Activated T-cell treated with anti-CD3 and anti-CD28 coated beads, Interleukin-2, amount 50 U/mL, for 24 hours (primary cell): ENCODE results near the gene COX7A1.

Source experiments
- DNase-seq: peaks from one replicate; pipeline ENCODE4 v3.0.0-alpha.2; 2020
- H3K27ac Mint-ChIP-seq: 2 replicates; pipeline ENCODE4 v1.8.0; 2020; ENCODE audit warnings: mild to moderate bottlenecking, mixed read lengths
- H3K27me3 Mint-ChIP-seq: 2 replicates; pipeline ENCODE4 v1.8.0; 2020; ENCODE audit warnings: mixed read lengths
- H3K36me3 Mint-ChIP-seq: 2 replicates; pipeline ENCODE4 v1.8.0; 2020; ENCODE audit warnings: low read depth, mixed read lengths
- H3K4me1 Mint-ChIP-seq: 2 replicates; pipeline ENCODE4 v1.8.0; 2020; ENCODE audit warnings: low read depth, mixed read lengths
- H3K4me3 Mint-ChIP-seq: 2 replicates; pipeline ENCODE4 v1.8.0; 2020; ENCODE audit warnings: mild to moderate bottlenecking, moderate library complexity, mixed read lengths
- H3K9me3 Mint-ChIP-seq: 2 replicates; pipeline ENCODE4 v1.8.0; 2020; ENCODE audit warnings: mixed read lengths

Gene COX7A1

GRCh38 chr19:36128392-36128736 is 23.9 kb downstream of the COX7A1 start:
- H3K27ac Mint-ChIP-seq = peak overlapping the region; percentile 95
- peak overlapping the region; percentile 77 for H3K4me3 Mint-ChIP-seq
- no peak for DNase-seq
- H3K36me3 Mint-ChIP-seq = peaks cover 33% of the 10 kb centered on the region
- H3K9me3 Mint-ChIP-seq = no peaks in the 10 kb centered on the region
- H3K27me3 Mint-ChIP-seq = no peaks in the 10 kb centered on the region
- H3K4me1 Mint-ChIP-seq = peaks cover 34% of the 10 kb centered on the region

DNA sequence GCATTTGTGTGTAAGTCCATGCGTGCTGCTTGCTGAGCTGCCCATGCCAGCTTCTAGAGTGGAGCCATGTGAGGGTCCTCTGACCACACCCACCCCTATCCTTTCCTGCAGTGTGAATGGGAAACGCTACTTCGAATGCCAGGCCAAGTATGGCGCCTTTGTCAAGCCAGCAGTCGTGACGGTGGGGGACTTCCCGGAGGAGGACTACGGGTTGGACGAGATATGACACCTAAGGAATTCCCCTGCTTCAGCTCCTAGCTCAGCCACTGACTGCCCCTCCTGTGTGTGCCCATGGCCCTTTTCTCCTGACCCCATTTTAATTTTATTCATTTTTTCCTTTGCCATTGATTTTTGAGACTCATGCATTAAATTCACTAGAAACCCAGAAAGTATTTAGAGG is 26.7 kb downstream of the COX7A1 start:
- no peak overlapping the region for H3K4me3 Mint-ChIP-seq
- peaks cover 20% of the 10 kb centered on the region for H3K4me1 Mint-ChIP-seq
- H3K36me3 Mint-ChIP-seq = peaks cover 56% of the 10 kb centered on the region
- DNase-seq = no peak
- peak overlapping the region; percentile 53 for H3K27ac Mint-ChIP-seq
- H3K9me3 Mint-ChIP-seq = no peaks in the 10 kb centered on the region
- H3K27me3 Mint-ChIP-seq = no peaks in the 10 kb centered on the region

DNA sequence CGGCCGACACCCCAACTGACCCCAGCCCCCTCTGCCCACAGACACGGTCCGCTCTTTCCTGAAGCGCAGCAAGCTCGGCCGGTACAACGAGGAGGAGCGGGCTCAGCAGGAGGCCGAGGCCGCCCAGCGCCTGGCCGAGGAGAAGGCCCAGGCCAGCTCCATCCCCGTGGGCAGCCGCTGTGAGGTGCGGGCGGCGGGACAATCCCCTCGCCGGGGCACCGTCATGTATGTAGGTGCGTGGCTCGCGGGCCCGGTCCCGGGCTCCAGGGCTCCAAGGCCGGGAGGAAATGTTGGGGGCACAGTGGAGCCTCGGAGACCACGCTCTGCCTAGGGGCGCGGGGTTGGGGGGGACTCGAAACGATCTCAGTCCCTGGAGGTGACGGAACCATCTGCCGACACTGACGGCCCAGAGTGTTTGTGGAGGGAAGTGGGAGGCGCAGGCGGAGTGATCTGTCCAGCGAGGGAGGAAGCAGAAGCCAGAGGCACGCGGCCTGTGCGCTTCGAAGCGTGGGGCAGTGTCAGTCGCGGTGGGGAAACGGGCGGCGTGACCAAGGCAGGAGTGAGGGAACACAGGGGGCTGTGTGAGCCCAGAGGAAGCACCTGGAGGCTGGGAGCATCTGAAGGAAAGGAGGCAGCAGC is 30.6 kb downstream of the COX7A1 start:
- Mint-ChIP-seq H3K4me3 (no peak overlapping the region), H3K4me1 (peaks cover 28% of the 10 kb centered on the region), H3K36me3 (peaks cover 88% of the 10 kb centered on the region), H3K27ac (peak overlapping the region; percentile 63), H3K9me3 (no peaks in the 10 kb centered on the region), H3K27me3 (no peaks in the 10 kb centered on the region)
- DNase-seq = no peak

DNA sequence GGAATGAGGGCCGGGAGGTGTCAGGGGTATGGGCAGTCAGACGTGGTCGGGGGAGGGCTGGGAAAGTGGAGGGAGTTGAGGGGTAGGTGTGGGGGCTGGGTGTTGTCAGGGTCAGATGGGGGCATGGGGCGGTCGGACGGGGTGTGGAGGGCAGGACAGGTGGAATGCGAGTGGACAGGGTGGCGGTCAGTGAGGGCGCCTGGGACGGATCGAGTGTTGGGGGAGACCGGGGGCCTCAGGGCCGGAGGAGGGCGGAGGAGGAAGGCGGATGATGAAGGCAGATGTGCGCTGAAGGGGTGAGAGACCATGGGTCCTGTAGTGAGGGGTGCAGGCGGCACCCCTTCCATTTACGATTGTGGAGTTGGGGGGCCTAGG is 31.3 kb downstream of the COX7A1 start:
- peaks cover 92% of the 10 kb centered on the region for H3K36me3 Mint-ChIP-seq
- H3K9me3 Mint-ChIP-seq = no peaks in the 10 kb centered on the region
- peaks cover 34% of the 10 kb centered on the region for H3K4me1 Mint-ChIP-seq
- no peak for DNase-seq
- H3K4me3 Mint-ChIP-seq = no peak overlapping the region
- no peak overlapping the region for H3K27ac Mint-ChIP-seq
- no peaks in the 10 kb centered on the region for H3K27me3 Mint-ChIP-seq

- Mint-ChIP-seq H3K4me1 (peaks cover 29% of the 10 kb centered on the region), H3K36me3 (peaks cover 89% of the 10 kb centered on the region), H3K9me3 (no peaks in the 10 kb centered on the region), H3K4me3 (no peak overlapping the region), H3K27ac (no peak overlapping the region), H3K27me3 (no peaks in the 10 kb centered on the region)
- DNase-seq = no peak
These were observed 31.9 kb downstream of the COX7A1 start for GRCh38 chr19:36120092-36120983.

DNA sequence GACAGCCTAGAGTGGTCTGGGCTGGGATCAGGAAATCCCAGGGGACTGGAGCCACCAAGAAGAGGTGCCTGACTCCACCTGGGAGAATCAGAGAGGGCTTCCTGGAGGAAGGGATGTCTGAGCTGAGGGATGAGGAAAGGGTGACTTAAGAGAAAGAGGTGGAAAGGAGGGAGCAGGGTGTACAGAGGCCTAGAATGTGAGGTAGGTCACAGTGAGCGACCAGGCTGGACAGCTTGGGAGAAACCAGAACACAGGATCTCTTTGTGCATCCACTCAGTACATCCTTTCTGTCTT is 36.0 kb downstream of the COX7A1 start:
- Mint-ChIP-seq H3K27me3 (no peaks in the 10 kb centered on the region), H3K4me1 (peaks cover 46% of the 10 kb centered on the region), H3K36me3 (peaks cover 90% of the 10 kb centered on the region), H3K9me3 (no peaks in the 10 kb centered on the region), H3K27ac (peak overlapping the region; percentile 97), H3K4me3 (peak overlapping the region; percentile 98)
- no peak for DNase-seq

- Mint-ChIP-seq H3K9me3 (no peaks in the 10 kb centered on the region), H3K4me1 (peaks cover 46% of the 10 kb centered on the region), H3K27me3 (no peaks in the 10 kb centered on the region), H3K27ac (peak within 1 kb of the TSS; percentile 97), H3K4me3 (peak within 1 kb of the TSS; percentile 98), H3K36me3 (peaks cover 89% of the 10 kb centered on the region)
- DNase-seq = peak; percentile 94
These were observed 36.5 kb downstream of the COX7A1 start, which contains the start of gene TBCB for GRCh38 chr19:36115453-36116343. TBCB (plus strand) TSS chr19:36115468; CDS start chr19:36115561, 93 bp downstream.

- DNase-seq = peak; percentile 97
- Mint-ChIP-seq H3K4me1 (peaks cover 41% of the 10 kb centered on the region), H3K27me3 (no peaks in the 10 kb centered on the region), H3K9me3 (no peaks in the 10 kb centered on the region), H3K27ac (peak within 1 kb of the TSS; percentile 97), H3K36me3 (peaks cover 86% of the 10 kb centered on the region), H3K4me3 (peak within 1 kb of the TSS; percentile 98)
These were observed 37.4 kb downstream of the COX7A1 start, which contains the start of gene POLR2I for GRCh38 chr19:36114721-36115452. POLR2I (minus strand) TSS chr19:36114875; CDS start chr19:36114856, 19 bp downstream.

- Mint-ChIP-seq H3K36me3 (peaks cover 82% of the 10 kb centered on the region), H3K4me1 (peaks cover 40% of the 10 kb centered on the region), H3K4me3 (peak overlapping the region; percentile 98), H3K27ac (peak overlapping the region; percentile 97), H3K9me3 (no peaks in the 10 kb centered on the region), H3K27me3 (no peaks in the 10 kb centered on the region)
- peak; percentile 40 for DNase-seq
These were observed 38.1 kb downstream of the COX7A1 start for GRCh38 chr19:36113894-36114720.

- H3K4me1 Mint-ChIP-seq = peaks cover 40% of the 10 kb centered on the region
- peak overlapping the region; percentile 98 for H3K4me3 Mint-ChIP-seq
- DNase-seq = no peak
- H3K36me3 Mint-ChIP-seq = peaks cover 79% of the 10 kb centered on the region
- H3K27me3 Mint-ChIP-seq = no peaks in the 10 kb centered on the region
- H3K9me3 Mint-ChIP-seq = no peaks in the 10 kb centered on the region
- peak overlapping the region; percentile 97 for H3K27ac Mint-ChIP-seq
These were observed 38.8 kb downstream of the COX7A1 start for GRCh38 chr19:36113425-36113824.

- H3K4me1 Mint-ChIP-seq = peaks cover 34% of the 10 kb centered on the region
- no peak for DNase-seq
- H3K27me3 Mint-ChIP-seq = no peaks in the 10 kb centered on the region
- peaks cover 74% of the 10 kb centered on the region for H3K36me3 Mint-ChIP-seq
- peak overlapping the region; percentile 69 for H3K27ac Mint-ChIP-seq
- H3K4me3 Mint-ChIP-seq = peak overlapping the region; percentile 98
- H3K9me3 Mint-ChIP-seq = no peaks in the 10 kb centered on the region
These were observed 39.6 kb downstream of the COX7A1 start for GRCh38 chr19:36112678-36113077.

DNA sequence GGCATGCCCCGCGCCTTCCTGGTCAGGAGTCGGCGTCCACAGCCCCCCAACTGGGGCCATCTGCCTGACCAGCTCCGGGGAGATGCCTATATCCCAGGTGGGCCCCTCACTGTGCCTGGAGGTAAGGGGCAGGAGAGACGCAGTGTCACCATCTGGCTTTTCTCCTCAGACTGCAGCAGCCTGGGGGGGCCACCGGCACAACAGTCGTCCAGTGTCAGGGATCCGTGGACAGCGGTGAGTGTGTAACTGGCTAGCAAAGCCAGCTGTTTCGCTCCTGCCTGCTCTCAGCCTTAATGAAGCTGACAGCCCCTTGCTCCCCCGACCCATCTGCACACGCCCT is 41.1 kb downstream of the COX7A1 start:
- H3K36me3 Mint-ChIP-seq = peaks cover 76% of the 10 kb centered on the region

DNA sequence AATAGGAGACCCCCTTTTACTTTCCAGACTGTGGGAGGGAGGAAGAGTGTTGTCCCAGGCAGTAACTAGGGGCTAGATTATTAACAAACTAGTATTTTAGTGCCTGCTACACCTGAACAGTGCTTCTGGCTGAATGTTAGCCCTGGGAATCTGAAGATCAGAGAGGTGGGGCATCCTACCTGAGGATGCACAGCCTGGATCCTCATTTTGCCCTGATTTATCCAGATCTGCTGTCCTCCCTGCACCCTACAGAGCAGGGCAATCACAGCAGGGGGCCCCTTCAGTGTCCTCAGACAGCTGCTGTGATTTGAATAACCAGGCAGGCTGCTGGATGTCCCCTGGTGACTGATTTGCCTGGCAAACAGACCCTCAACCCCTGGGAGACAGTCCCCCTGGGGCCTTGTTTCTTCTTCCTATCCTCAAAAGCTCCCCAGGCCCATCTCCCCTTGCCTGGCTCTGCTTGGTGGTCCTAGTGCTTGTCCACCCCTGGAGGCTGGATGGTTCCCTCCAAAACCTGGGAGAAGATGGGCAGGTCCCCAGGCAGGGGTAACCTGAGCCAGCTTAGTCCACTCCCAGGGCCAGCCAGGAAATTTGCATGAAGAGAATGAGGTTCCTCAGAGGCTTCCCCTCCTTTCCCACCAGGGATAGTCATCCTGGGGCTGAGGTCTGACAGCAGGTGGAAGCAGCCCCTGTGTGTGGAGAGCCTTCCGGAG is 41.6 kb downstream of the COX7A1 start, which contains the start of gene OVOL3:
Gene OVOL3, plus strand, starts transcription at position 657 of the 713 bp plus-strand sequence. CDS start 60 bp downstream, outside the sequence.
- DNase-seq = no peak
- H3K4me1 Mint-ChIP-seq = peaks cover 17% of the 10 kb centered on the region
- H3K4me3 Mint-ChIP-seq = peak within 1 kb of the TSS; percentile 39
- H3K36me3 Mint-ChIP-seq = peaks cover 75% of the 10 kb centered on the region
- no peaks in the 10 kb centered on the region for H3K27me3 Mint-ChIP-seq
- no peak within 1 kb of the TSS for H3K27ac Mint-ChIP-seq
- H3K9me3 Mint-ChIP-seq = no peaks in the 10 kb centered on the region

More for the DNA sequence above, 41.1 kb downstream of the COX7A1 start:
- DNase-seq = no peak
- Mint-ChIP-seq H3K4me3 (no peak overlapping the region), H3K4me1 (peaks cover 21% of the 10 kb centered on the region), H3K27me3 (no peaks in the 10 kb centered on the region), H3K9me3 (no peaks in the 10 kb centered on the region), H3K27ac (no peak overlapping the region)
